Measurements from ENCODE around the gene PPFIBP1. TPM values are rescaled to one million over a fixed set of nuclear protein-coding genes. Genes with fewer than 3 reads are reported as not detected.

Gene PPFIBP1
- total and polyA plus RNA-seq, 2 of the 13 experiments (the other 11 are each of a cell fraction or from before 2014, with no cell fraction given): 16.2 to 21.8 TPM

- no peak for TF ChIP-seq ARID5B (CRISPR knock-in tag; IDR thresholded peaks at IDR 0.05)
- TF ChIP-seq FOXJ3 (CRISPR knock-in tag; IDR thresholded peaks at IDR 0.05; ENCODE audit: borderline replicate concordance): no peak
- TF ChIP-seq THRA (CRISPR knock-in tag; IDR thresholded peaks at IDR 0.05; ENCODE audit: borderline replicate concordance): no peak
- no peak for TF ChIP-seq RERE (CRISPR knock-in tag; IDR thresholded peaks at IDR 0.05; ENCODE audit: low read depth)
- no peak for TF ChIP-seq YY1 (IDR thresholded peaks at IDR 0.05; ENCODE audit: insufficient read depth, insufficient replicate concordance, low read depth, low read length)
- TF ChIP-seq MAF1 (CRISPR knock-in tag; IDR thresholded peaks at IDR 0.05; ENCODE audit: borderline replicate concordance): no peak
- no peak for TF ChIP-seq NONO (IDR thresholded peaks at IDR 0.05)
- no peak for TF ChIP-seq NONO (CRISPR knock-in tag; conservative IDR thresholded peaks at IDR 0.05)
- TF ChIP-seq ARNT2 (CRISPR knock-in tag; IDR thresholded peaks at IDR 0.05; ENCODE audit: low read depth): no peak
Measured at GRCh38 chr12:27521066-27521465, 2.9 kb upstream of the PPFIBP1 start (continued).
